OCI-LY7 (cell line): ENCODE data around the gene CDKL2. TPM values are rescaled to one million over a fixed set of nuclear protein-coding genes. Genes with fewer than 3 reads are reported as not detected.

Experiments used
- BruUV-seq: library from RNA; stranded (reverse); fragments of 400-500 nt; replicated peaks from 2 replicates; lab custom pipeline; 2021; lab: Mats Ljungman, UMichigan
- CTCF ChIA-PET: fragments of 300-600 bp; sonication (Branson Sonifier 250); formaldehyde crosslinking; loops from one replicate; lab custom pipeline; 2022; ENCODE audit warnings: antibody characterized with exemption; ENCODE audit not compliant: unreplicated experiment; lab: Charles Lee
- POLR2A ChIA-PET: fragments of 300-600 bp; sonication (Branson Sonifier 250); formaldehyde crosslinking; loops from one replicate; lab custom pipeline; 2022; ENCODE audit warnings: antibody characterized with exemption; lab: Charles Lee
- DNase-seq: peaks from one replicate; pipeline ENCODE4 v3.0.0-alpha.2; 2015; ENCODE audit warnings: low spot score
- H2AFZ ChIP-seq: fragments of 200-600 bp; sonication (generic), shearing (Covaris generic); 2 replicates; pipeline ENCODE4 v1.6.1; 2014; ENCODE audit warnings: mild to moderate bottlenecking, antibody characterized with exemption, low read length, moderate library complexity
- H3K27ac ChIP-seq: fragments of 200-600 bp; sonication (generic); 2 replicates; pipeline ENCODE4 v1.5.1; 2014; ENCODE audit warnings: mixed run types, low read depth, mild to moderate bottlenecking, moderate library complexity, low read length, inconsistent platforms; ENCODE audit not compliant: poor library complexity, severe bottlenecking
- H3K36me3 ChIP-seq: fragments of 200-600 bp; sonication (generic); 2 replicates; pipeline ENCODE4 v1.6.1; 2014; ENCODE audit warnings: mild to moderate bottlenecking, antibody characterized with exemption, low read length, moderate library complexity, mixed read lengths; ENCODE audit not compliant: insufficient read depth
- H3K4me1 ChIP-seq: fragments of 200-600 bp; sonication (generic); 2 replicates; pipeline ENCODE4 v1.5.1; 2014; ENCODE audit warnings: mild to moderate bottlenecking, low read length; ENCODE audit not compliant: insufficient read depth, poor library complexity, severe bottlenecking
- H3K4me2 ChIP-seq: fragments of 200-600 bp; sonication (generic); 2 replicates; pipeline ENCODE4 v1.6.1; 2014; ENCODE audit warnings: mild to moderate bottlenecking, low read length
- H3K4me3 ChIP-seq: fragments of 200-600 bp; sonication (generic); 2 replicates; pipeline ENCODE4 v1.5.1; 2014; ENCODE audit warnings: mild to moderate bottlenecking, low read depth, low read length; ENCODE audit not compliant: poor library complexity, severe bottlenecking
- H3K79me2 ChIP-seq: fragments of 200-600 bp; sonication (generic); 2 replicates; pipeline ENCODE4 v1.6.1; 2016; ENCODE audit warnings: low read depth, mild to moderate bottlenecking, low read length, moderate library complexity, mixed read lengths; ENCODE audit not compliant: insufficient read depth
- H3K9me2 ChIP-seq: fragments of 200-600 bp; sonication (generic); 2 replicates; pipeline ENCODE4 v1.6.1; 2016; ENCODE audit warnings: mild to moderate bottlenecking, low read length, mixed read lengths; ENCODE audit not compliant: insufficient read depth
- H3K9me3 ChIP-seq: fragments of 200-600 bp; sonication (generic); 2 replicates; pipeline ENCODE4 v1.6.1; 2014; ENCODE audit warnings: mild to moderate bottlenecking, mixed run types, low read length, mixed read lengths
- H4K20me1 ChIP-seq: fragments of 200-600 bp; sonication (generic); 2 replicates; pipeline ENCODE4 v1.6.1; 2014; ENCODE audit warnings: mild to moderate bottlenecking, antibody characterized with exemption, low read length, moderate library complexity, mixed read lengths; ENCODE audit not compliant: insufficient read depth
- EZH2phosphoT487 ChIP-seq: fragments of 200-600 bp; sonication (generic); IDR thresholded peaks from 2 replicates; pipeline ENCODE4 v1.6.1; 2018; ENCODE audit warnings: low read depth, borderline replicate concordance, mild to moderate bottlenecking, mixed run types, antibody characterized with exemption, low read length, moderate library complexity, mixed read lengths
- intact Hi-C: fragments of 100-400 bp; cut with micrococcal nuclease; formaldehyde crosslinking; loops from one replicate; pipeline ENCODE4 v1.10.0; 2022; ENCODE audit not compliant: unreplicated experiment
- total RNA-seq, 2 experiments: library from RNA; depleted of rRNA in 1 of 2; stranded (reverse); fragments of >200 nt in 1 of 2; shearing (Covaris generic) in 1 of 2; gene quantifications; 2 replicates each; pipeline ENCODE4 v1.2.3, GENCODE V29; 2014 to 2022
- TF ChIP-seq, protein P1 (sequence below): fragments of 200-600 bp; sonication (generic); conservative IDR thresholded peaks from 2 replicates; pipeline ENCODE4 v1.5.1; 2014; ENCODE audit warnings: mild to moderate bottlenecking, antibody characterized with exemption, low read length, moderate library complexity, mixed read lengths

CDKL2 gene
- total RNA-seq, 2 experiments from 2014 or later = 0.06 to 0.19 TPM

DNA sequence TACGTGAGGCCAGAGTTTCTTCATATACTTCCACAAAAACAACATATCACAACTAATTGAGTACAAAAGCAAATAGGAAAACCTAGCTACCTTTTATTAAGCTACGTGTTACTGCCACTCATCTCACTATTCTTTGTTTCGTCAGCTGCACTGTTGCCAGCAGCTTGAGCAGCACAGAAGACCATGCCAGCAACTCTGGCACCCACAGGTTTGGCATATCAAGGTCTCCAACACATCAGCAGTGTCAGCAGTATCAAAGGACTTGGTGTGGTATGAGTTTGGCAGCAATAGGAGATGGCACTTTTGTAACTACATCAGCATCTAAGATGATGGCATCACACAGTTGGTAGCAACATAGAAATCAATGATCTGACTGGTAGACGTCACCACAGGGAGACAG, 30.7 kb downstream of the CDKL2 start:
- Histone ChIP-seq H3K4me3 (no peak overlapping the region), H3K79me2 (no peaks in the 10 kb centered on the region), H3K27ac (no peak overlapping the region), H3K9me3 (no peaks in the 10 kb centered on the region), H3K4me1 (no peaks in the 10 kb centered on the region), H4K20me1 (no peaks in the 10 kb centered on the region), H2AFZ (no peak overlapping the region), H3K9me2 (no peaks in the 10 kb centered on the region), H3K36me3 (no peaks in the 10 kb centered on the region), H3K4me2 (no peak overlapping the region)
- ChIA-PET CTCF (no interaction called here), POLR2A (interaction anchor here (0.7 to 0.8 kb wide), 2 partner anchors 126 to 1199 kb away, joined by 4 to 5 read pairs; no protein-coding TSS in a partner anchor)
- BruUV-seq = no TSS peak
- intact Hi-C loops = no loop called here
- no peak for TF ChIP-seq EZH2phosphoT487
- TF ChIP-seq, protein P1, sequence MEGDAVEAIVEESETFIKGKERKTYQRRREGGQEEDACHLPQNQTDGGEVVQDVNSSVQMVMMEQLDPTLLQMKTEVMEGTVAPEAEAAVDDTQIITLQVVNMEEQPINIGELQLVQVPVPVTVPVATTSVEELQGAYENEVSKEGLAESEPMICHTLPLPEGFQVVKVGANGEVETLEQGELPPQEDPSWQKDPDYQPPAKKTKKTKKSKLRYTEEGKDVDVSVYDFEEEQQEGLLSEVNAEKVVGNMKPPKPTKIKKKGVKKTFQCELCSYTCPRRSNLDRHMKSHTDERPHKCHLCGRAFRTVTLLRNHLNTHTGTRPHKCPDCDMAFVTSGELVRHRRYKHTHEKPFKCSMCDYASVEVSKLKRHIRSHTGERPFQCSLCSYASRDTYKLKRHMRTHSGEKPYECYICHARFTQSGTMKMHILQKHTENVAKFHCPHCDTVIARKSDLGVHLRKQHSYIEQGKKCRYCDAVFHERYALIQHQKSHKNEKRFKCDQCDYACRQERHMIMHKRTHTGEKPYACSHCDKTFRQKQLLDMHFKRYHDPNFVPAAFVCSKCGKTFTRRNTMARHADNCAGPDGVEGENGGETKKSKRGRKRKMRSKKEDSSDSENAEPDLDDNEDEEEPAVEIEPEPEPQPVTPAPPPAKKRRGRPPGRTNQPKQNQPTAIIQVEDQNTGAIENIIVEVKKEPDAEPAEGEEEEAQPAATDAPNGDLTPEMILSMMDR = no peak
- DNase-seq = no peak

- ChIA-PET POLR2A (interaction anchor here (0.8 kb wide), 1 partner anchor 10 kb away, joined by 3 read pairs; no protein-coding TSS in a partner anchor), CTCF (no interaction called here)
- intact Hi-C loops = no loop called here
- Histone ChIP-seq H3K4me3 (no peak overlapping the region), H4K20me1 (no peaks in the 10 kb centered on the region), H3K4me1 (no peaks in the 10 kb centered on the region), H3K9me2 (no peaks in the 10 kb centered on the region), H3K27ac (no peak overlapping the region), H3K9me3 (no peaks in the 10 kb centered on the region), H2AFZ (no peak overlapping the region), H3K36me3 (no peaks in the 10 kb centered on the region), H3K4me2 (no peak overlapping the region), H3K79me2 (no peaks in the 10 kb centered on the region)
- no peak for DNase-seq
- no peak for TF ChIP-seq EZH2phosphoT487
- TF ChIP-seq, protein P1 = no peak
- no TSS peak for BruUV-seq
Measured at GRCh38 chr4:75598390-75598789, 31.9 kb downstream of the CDKL2 start.

DNA sequence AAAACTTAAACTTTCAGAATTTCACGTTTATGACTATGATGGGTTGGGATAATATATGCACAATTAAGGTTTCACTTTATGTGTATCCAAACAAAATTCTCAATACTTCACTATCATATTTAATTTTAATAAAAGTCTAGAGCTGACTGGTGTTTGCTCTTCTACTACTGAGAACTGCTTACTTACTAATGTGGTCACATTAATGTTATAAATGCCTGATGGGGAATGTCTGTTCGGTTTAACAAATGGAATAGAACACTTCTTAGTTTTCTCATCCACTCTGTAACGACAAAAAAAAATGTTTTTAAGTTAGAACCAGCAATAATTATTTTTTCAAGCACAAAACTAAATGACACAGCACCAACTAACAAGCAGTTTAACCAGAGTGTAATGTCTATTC, 34.3 kb downstream of the CDKL2 start:
- DNase-seq = no peak
- intact Hi-C loops = no loop called here
- Histone ChIP-seq H3K4me2 (no peak overlapping the region), H3K36me3 (no peaks in the 10 kb centered on the region), H3K9me2 (no peaks in the 10 kb centered on the region), H3K4me1 (no peaks in the 10 kb centered on the region), H3K9me3 (no peaks in the 10 kb centered on the region), H3K79me2 (no peaks in the 10 kb centered on the region), H4K20me1 (no peaks in the 10 kb centered on the region), H2AFZ (no peak overlapping the region), H3K27ac (no peak overlapping the region), H3K4me3 (no peak overlapping the region)
- no peak for TF ChIP-seq EZH2phosphoT487
- TF ChIP-seq, protein P1 = no peak
- no TSS peak for BruUV-seq
- ChIA-PET POLR2A (no interaction called here), CTCF (no interaction called here)
